Measurements from ENCODE around the gene NRDC. TPM values are rescaled to one million over a fixed set of nuclear protein-coding genes. Genes with fewer than 3 reads are reported as not detected.

Gene NRDC
- total and polyA plus RNA-seq, 2 donors from 2014 or later, result 99.5 to 110 TPM

DNA sequence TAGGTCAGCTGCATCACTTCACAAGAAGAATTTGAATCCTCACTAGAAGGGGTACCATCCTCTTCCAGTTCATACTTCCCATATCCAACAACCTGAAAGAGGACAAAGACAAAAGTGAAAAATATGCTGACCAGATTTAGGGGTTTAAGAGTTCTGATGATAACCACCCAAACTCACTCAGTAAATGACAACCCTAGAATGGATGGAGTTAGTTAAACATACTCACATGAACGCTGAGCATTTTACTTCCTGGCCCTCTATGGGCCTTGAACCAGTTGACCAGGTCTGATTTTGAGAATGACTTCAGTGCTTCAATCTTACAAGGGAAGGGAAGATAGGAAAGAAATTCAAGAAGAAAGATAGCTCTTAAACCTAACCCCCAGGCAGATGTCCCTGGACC lies 89.2 kb downstream of the NRDC start:
- peaks cover 8 to 92% (median 63%) of the 10 kb centered on the region in 3 donors for H3K36me3 ChIP-seq (ENCODE audit: control insufficient read depth in 2 of 3, insufficient read depth in 3 of 3, low read length in 3 of 3)
- no peak for FAIRE-seq
- no peaks in the 10 kb centered on the region for H3K9me3 ChIP-seq (ENCODE audit: control insufficient read depth in 2 of 3, insufficient read depth in 1 of 3, low read length in 3 of 3)
- no peak overlapping the region for H3K27ac ChIP-seq (ENCODE audit: low read depth in 2 of 2, low read length in 2 of 2)
- TF ChIP-seq, protein P1, sequence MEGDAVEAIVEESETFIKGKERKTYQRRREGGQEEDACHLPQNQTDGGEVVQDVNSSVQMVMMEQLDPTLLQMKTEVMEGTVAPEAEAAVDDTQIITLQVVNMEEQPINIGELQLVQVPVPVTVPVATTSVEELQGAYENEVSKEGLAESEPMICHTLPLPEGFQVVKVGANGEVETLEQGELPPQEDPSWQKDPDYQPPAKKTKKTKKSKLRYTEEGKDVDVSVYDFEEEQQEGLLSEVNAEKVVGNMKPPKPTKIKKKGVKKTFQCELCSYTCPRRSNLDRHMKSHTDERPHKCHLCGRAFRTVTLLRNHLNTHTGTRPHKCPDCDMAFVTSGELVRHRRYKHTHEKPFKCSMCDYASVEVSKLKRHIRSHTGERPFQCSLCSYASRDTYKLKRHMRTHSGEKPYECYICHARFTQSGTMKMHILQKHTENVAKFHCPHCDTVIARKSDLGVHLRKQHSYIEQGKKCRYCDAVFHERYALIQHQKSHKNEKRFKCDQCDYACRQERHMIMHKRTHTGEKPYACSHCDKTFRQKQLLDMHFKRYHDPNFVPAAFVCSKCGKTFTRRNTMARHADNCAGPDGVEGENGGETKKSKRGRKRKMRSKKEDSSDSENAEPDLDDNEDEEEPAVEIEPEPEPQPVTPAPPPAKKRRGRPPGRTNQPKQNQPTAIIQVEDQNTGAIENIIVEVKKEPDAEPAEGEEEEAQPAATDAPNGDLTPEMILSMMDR (IDR thresholded peaks at IDR 0.05; ENCODE audit: borderline replicate concordance, extremely low read depth, insufficient read depth), result no peak
- H3K9ac ChIP-seq (ENCODE audit: low read length in 3 of 3), result no peak overlapping the region
- no peaks in the 10 kb centered on the region for H3K4me1 ChIP-seq (ENCODE audit: control insufficient read depth in 2 of 3, insufficient read depth in 2 of 3, low read depth in 1 of 3, low read length in 3 of 3)
- no peaks in the 10 kb centered on the region for H3K27me3 ChIP-seq (ENCODE audit: control insufficient read depth, insufficient read depth, low read length)
- H3K4me3 ChIP-seq (ENCODE audit: low read length in 3 of 3), result no peak overlapping the region
- intact Hi-C loops (cut with DNase I), result no loop called here
- DNase-seq, result no peak

DNA sequence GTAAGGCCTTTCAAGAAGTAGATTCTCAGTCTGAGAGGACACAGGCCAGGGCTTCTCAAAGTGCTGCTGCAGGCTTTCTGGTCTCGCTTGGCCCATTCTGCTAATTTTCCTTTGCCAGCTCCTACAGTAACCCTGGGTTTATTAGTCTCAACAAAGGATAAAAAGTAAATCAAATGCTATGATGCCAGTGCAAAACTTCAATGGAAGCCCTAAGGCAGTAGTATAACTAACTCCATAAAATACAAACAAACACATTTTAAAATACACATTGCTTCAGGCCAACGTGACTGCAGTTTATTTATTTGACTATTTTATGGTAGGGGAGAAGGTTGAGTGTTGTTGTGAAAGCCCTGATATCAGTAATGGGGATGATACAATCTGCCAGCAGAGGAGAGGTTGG lies 89.6 kb downstream of the NRDC start:
- peaks cover 11 to 94% (median 67%) of the 10 kb centered on the region in 3 donors for H3K36me3 ChIP-seq (ENCODE audit: control insufficient read depth in 2 of 3, insufficient read depth in 3 of 3, low read length in 3 of 3)
- H3K4me1 ChIP-seq (ENCODE audit: control insufficient read depth in 2 of 3, insufficient read depth in 2 of 3, low read depth in 1 of 3, low read length in 3 of 3), result no peaks in the 10 kb centered on the region
- no peak overlapping the region for H3K4me3 ChIP-seq (ENCODE audit: low read length in 3 of 3)
- TF ChIP-seq, protein P1 (IDR thresholded peaks at IDR 0.05; ENCODE audit: borderline replicate concordance, extremely low read depth, insufficient read depth), result no peak
- no peaks in the 10 kb centered on the region for H3K9me3 ChIP-seq (ENCODE audit: control insufficient read depth in 2 of 3, insufficient read depth in 1 of 3, low read length in 3 of 3)
- H3K27me3 ChIP-seq (ENCODE audit: control insufficient read depth, insufficient read depth, low read length), result no peaks in the 10 kb centered on the region
- intact Hi-C loops (cut with DNase I), result no loop called here
- H3K9ac ChIP-seq (ENCODE audit: low read length in 3 of 3), result no peak overlapping the region
- no peak for DNase-seq
- no peak for FAIRE-seq
- H3K27ac ChIP-seq (ENCODE audit: low read depth in 2 of 2, low read length in 2 of 2), result no peak overlapping the region

GRCh38 chr1:51784997-51785421 lies 93.5 kb downstream of the NRDC start:
- peaks cover 12 to 78% (median 63%) of the 10 kb centered on the region in 3 donors for H3K36me3 ChIP-seq (ENCODE audit: control insufficient read depth in 2 of 3, insufficient read depth in 3 of 3, low read length in 3 of 3)
- FAIRE-seq (no peak), DNase-seq (no peak)
- H3K27ac ChIP-seq (ENCODE audit: low read depth in 2 of 2, low read length in 2 of 2), result no peak overlapping the region
- H3K4me3 ChIP-seq (ENCODE audit: low read length in 3 of 3), result no peak overlapping the region
- TF ChIP-seq, protein P1 (IDR thresholded peaks at IDR 0.05; ENCODE audit: borderline replicate concordance, extremely low read depth, insufficient read depth), result no peak
- H3K27me3 ChIP-seq (ENCODE audit: control insufficient read depth, insufficient read depth, low read length), result no peaks in the 10 kb centered on the region
- no peaks in the 10 kb centered on the region for H3K9me3 ChIP-seq (ENCODE audit: control insufficient read depth in 2 of 3, insufficient read depth in 1 of 3, low read length in 3 of 3)
- intact Hi-C loops (cut with DNase I), result no loop called here
- H3K9ac ChIP-seq (ENCODE audit: low read length in 3 of 3), result no peak overlapping the region
- no peaks in the 10 kb centered on the region for H3K4me1 ChIP-seq (ENCODE audit: control insufficient read depth in 2 of 3, insufficient read depth in 2 of 3, low read depth in 1 of 3, low read length in 3 of 3)

GRCh38 chr1:51780927-51781326 lies 97.6 kb downstream of the NRDC start:
- Histone ChIP-seq H3K27me3 (ENCODE audit: control insufficient read depth, insufficient read depth, low read length) (no peaks in the 10 kb centered on the region), H3K4me3 (ENCODE audit: low read length in 3 of 3) (no peak overlapping the region), H3K27ac (ENCODE audit: low read depth in 2 of 2, low read length in 2 of 2) (no peak overlapping the region), H3K9me3 (ENCODE audit: control insufficient read depth in 2 of 3, insufficient read depth in 1 of 3, low read length in 3 of 3) (no peaks in the 10 kb centered on the region), H3K4me1 (ENCODE audit: control insufficient read depth in 2 of 3, insufficient read depth in 2 of 3, low read depth in 1 of 3, low read length in 3 of 3) (no peaks in the 10 kb centered on the region), H3K9ac (ENCODE audit: low read length in 3 of 3) (no peak overlapping the region), H3K36me3 (ENCODE audit: control insufficient read depth in 2 of 3, insufficient read depth in 3 of 3, low read length in 3 of 3) (peaks cover 12 to 45% (median 40%) of the 10 kb centered on the region in 3 donors)
- DNase-seq (no peak), FAIRE-seq (no peak)
- intact Hi-C loops (cut with DNase I), result no loop called here
- TF ChIP-seq, protein P1 (IDR thresholded peaks at IDR 0.05; ENCODE audit: borderline replicate concordance, extremely low read depth, insufficient read depth), result no peak

Data from kidney (tissue), 14 donors.